Natural killer cell (primary cell): ENCODE measurements around the gene RBM19. TPM values are rescaled to one million over a fixed set of nuclear protein-coding genes. Genes with fewer than 3 reads are reported as not detected.

Experiments
- ATAC-seq, 3 donors: fragments of 150-1000 bp in 2 of 3; fragments of 200-7000 bp in 1 of 3; cut with Tn5 transposase; 1 replicate in 1 of 3; 2 replicates in 2 of 3; pipeline ENCODE4 v1.10.0; 2021; ENCODE audit warnings: mild to moderate bottlenecking in 2 of 3, moderate library complexity in 2 of 3
- DNase-seq, 2 donors: peaks; one replicate each; pipeline versions ENCODE4 v3.0.0 to v3.0.0-alpha.2; 2013 to 2021; ENCODE audit warnings: mixed read lengths in 1 of 2
- H3K27ac ChIP-seq: one replicate; pipeline ENCODE4 v1.5.1; 2013; ENCODE audit warnings: mild to moderate bottlenecking, low read length
- H3K27me3 ChIP-seq: one replicate; pipeline ENCODE4 v1.6.1; 2013; ENCODE audit warnings: low read length; ENCODE audit not compliant: control insufficient read depth, insufficient read depth
- H3K36me3 ChIP-seq: one replicate; pipeline ENCODE4 v1.6.1; 2013; ENCODE audit warnings: low read length; ENCODE audit not compliant: control insufficient read depth, insufficient read depth
- H3K4me1 ChIP-seq: one replicate; pipeline ENCODE4 v1.6.1; 2013; ENCODE audit warnings: low read length; ENCODE audit not compliant: control insufficient read depth, insufficient read depth
- H3K4me3 ChIP-seq: one replicate; pipeline ENCODE4 v1.5.1; 2013; ENCODE audit warnings: low read length
- H3K9me3 ChIP-seq: one replicate; pipeline ENCODE4 v1.6.1; 2013; ENCODE audit warnings: low read length; ENCODE audit not compliant: control insufficient read depth, insufficient read depth
- H3K27ac Mint-ChIP-seq, 2 donors: one replicate each; pipeline ENCODE4 v1.8.0; 2022; ENCODE audit warnings: mild to moderate bottlenecking in 2 of 2, mixed read lengths in 2 of 2, moderate library complexity in 1 of 2
- H3K27me3 Mint-ChIP-seq, 2 donors: one replicate each; pipeline ENCODE4 v1.8.0; 2022; ENCODE audit warnings: low read depth in 2 of 2, mixed read lengths in 2 of 2
- H3K36me3 Mint-ChIP-seq: one replicate; pipeline ENCODE4 v1.8.0; 2022; ENCODE audit warnings: mixed read lengths
- H3K4me1 Mint-ChIP-seq, 2 donors: one replicate each; pipeline ENCODE4 v1.8.0; 2022; ENCODE audit warnings: mixed read lengths in 2 of 2
- H3K4me3 Mint-ChIP-seq: one replicate; pipeline ENCODE4 v1.8.0; 2022; ENCODE audit warnings: mild to moderate bottlenecking, moderate library complexity, mixed read lengths
- H3K9me3 Mint-ChIP-seq, 2 donors: one replicate each; pipeline ENCODE4 v1.8.0; 2022; ENCODE audit warnings: mixed read lengths in 2 of 2
- WGBS: methylation state at CpG from one replicate; pipeline ENCODE4 v1.1.7; 2013; ENCODE audit warnings: missing lambda C conversion rate; ENCODE audit not compliant: insufficient coverage; 5-methylcytosine and 5-hydroxymethylcytosine counted together
- intact Hi-C: fragments of 100-400 bp; cut with micrococcal nuclease; formaldehyde crosslinking; loops from one replicate; pipeline ENCODE4 v1.14.2; 2022
- total RNA-seq, 4 donors: library from RNA; stranded (reverse); fragments of 120-200 nt in 1 of 4; gene quantifications; one replicate each; pipeline versions ENCODE4 v1.2.3 to v1.2.4, GENCODE V29; 2013 to 2022
- TF ChIP-seq, protein P1 (sequence below): fragments of 200-600 bp; IDR thresholded peaks from one replicate; pipeline ENCODE4 v1.8.0; 2022; ENCODE audit warnings: antibody characterized with exemption

RBM19 gene
- total RNA-seq, 3 donors from 2014 or later (not counting 1 experiment from before 2014, with no cell fraction given), result 49.9 to 70.6 (median 60.9) TPM

- Histone ChIP-seq H3K27me3 (no peaks in the 10 kb centered on the region), H3K4me3 (no peak overlapping the region), H3K36me3 (peaks cover 65% of the 10 kb centered on the region), H3K4me1 (no peaks in the 10 kb centered on the region), H3K9me3 (no peaks in the 10 kb centered on the region), H3K27ac (no peak overlapping the region)
- ATAC-seq (no peak), DNase-seq (no peak)
- Mint-ChIP-seq H3K4me3 (no peak overlapping the region), H3K9me3 (no peaks in the 10 kb centered on the region), H3K4me1 (peaks cover 5% of the 10 kb centered on the region in 2 donors), H3K27ac (no peak overlapping the region), H3K36me3 (peaks cover 20% of the 10 kb centered on the region), H3K27me3 (no peaks in the 10 kb centered on the region)
- TF ChIP-seq, protein P1, sequence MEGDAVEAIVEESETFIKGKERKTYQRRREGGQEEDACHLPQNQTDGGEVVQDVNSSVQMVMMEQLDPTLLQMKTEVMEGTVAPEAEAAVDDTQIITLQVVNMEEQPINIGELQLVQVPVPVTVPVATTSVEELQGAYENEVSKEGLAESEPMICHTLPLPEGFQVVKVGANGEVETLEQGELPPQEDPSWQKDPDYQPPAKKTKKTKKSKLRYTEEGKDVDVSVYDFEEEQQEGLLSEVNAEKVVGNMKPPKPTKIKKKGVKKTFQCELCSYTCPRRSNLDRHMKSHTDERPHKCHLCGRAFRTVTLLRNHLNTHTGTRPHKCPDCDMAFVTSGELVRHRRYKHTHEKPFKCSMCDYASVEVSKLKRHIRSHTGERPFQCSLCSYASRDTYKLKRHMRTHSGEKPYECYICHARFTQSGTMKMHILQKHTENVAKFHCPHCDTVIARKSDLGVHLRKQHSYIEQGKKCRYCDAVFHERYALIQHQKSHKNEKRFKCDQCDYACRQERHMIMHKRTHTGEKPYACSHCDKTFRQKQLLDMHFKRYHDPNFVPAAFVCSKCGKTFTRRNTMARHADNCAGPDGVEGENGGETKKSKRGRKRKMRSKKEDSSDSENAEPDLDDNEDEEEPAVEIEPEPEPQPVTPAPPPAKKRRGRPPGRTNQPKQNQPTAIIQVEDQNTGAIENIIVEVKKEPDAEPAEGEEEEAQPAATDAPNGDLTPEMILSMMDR, result no peak
- intact Hi-C loops, result no loop called here
- 100% methylated on average over 1 of the region's 1 CpG for WGBS
Measured at GRCh38 chr12:113936460-113936859, 29.7 kb downstream of the RBM19 start.

GRCh38 chr12:113935459-113935858, 30.7 kb downstream of the RBM19 start:
- Mint-ChIP-seq H3K27ac (no peak overlapping the region), H3K9me3 (no peaks in the 10 kb centered on the region), H3K36me3 (peaks cover 20% of the 10 kb centered on the region), H3K4me1 (peaks cover 6% of the 10 kb centered on the region in 2 donors), H3K27me3 (no peaks in the 10 kb centered on the region), H3K4me3 (no peak overlapping the region)
- Histone ChIP-seq H3K27ac (no peak overlapping the region), H3K36me3 (peaks cover 58% of the 10 kb centered on the region), H3K4me1 (no peaks in the 10 kb centered on the region), H3K9me3 (no peaks in the 10 kb centered on the region), H3K27me3 (no peaks in the 10 kb centered on the region), H3K4me3 (no peak overlapping the region)
- 79% methylated on average over 6 of the region's 6 CpGs for WGBS
- ATAC-seq, result no peak
- TF ChIP-seq, protein P1, result no peak
- intact Hi-C loops, result no loop called here
- no peak for DNase-seq

GRCh38 chr12:113934946-113935345, 31.2 kb downstream of the RBM19 start:
- no peak overlapping the region for H3K4me3 Mint-ChIP-seq
- H3K4me3 ChIP-seq, result no peak overlapping the region
- H3K36me3 ChIP-seq, result peaks cover 53% of the 10 kb centered on the region
- DNase-seq, result no peak
- peaks cover 6% of the 10 kb centered on the region in 2 donors for H3K4me1 Mint-ChIP-seq
- intact Hi-C loops, result no loop called here
- TF ChIP-seq, protein P1, result no peak
- no peak overlapping the region for H3K27ac ChIP-seq
- H3K27me3 Mint-ChIP-seq, result no peaks in the 10 kb centered on the region
- no peak for ATAC-seq
- no peaks in the 10 kb centered on the region for H3K9me3 ChIP-seq
- no peaks in the 10 kb centered on the region for H3K9me3 Mint-ChIP-seq
- 96% methylated on average over 8 of the region's 9 CpGs for WGBS
- no peaks in the 10 kb centered on the region for H3K4me1 ChIP-seq
- H3K27ac Mint-ChIP-seq, result no peak overlapping the region
- peaks cover 20% of the 10 kb centered on the region for H3K36me3 Mint-ChIP-seq
- H3K27me3 ChIP-seq, result no peaks in the 10 kb centered on the region

DNA sequence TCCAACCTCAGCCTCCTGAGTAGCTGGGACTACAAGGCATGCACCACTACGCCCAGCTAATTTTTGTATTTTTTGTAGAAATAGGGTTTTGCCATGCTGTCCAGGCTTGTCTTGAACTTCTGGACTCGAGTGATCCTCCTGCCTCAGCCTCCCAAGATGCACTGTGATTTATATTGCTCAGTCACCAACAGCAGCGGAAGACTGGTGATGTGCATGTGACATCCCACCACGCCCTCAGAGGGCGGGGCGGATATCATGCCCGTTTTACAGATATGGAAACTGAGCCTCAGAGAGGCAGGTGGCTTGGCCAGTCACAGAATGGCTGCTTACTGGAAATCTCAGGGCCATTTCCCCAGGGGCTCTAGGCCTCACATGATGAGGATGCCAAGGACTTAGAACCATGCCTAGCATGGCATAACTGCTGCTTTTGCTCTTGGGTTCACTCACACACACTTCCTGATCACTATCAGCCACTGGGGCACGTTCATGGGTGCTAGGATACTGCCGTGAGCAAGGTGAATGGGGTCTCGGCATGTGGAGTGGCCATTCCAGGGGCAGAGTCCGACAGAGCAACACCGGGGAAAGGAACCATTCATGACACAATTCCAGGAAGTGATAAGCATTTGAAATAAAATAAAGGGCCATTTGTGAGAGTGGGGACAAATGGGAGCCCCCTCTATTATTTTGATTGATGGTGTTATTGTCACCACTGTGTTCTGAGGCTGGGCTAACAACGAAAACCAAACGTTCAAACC, 31.9 kb downstream of the RBM19 start:
- intact Hi-C loops, result no loop called here
- Mint-ChIP-seq H3K27ac (no peak overlapping the region), H3K36me3 (peaks cover 20% of the 10 kb centered on the region), H3K4me3 (no peak overlapping the region), H3K9me3 (no peaks in the 10 kb centered on the region), H3K4me1 (peaks cover 10 to 12% of the 10 kb centered on the region in 2 donors), H3K27me3 (no peaks in the 10 kb centered on the region)
- no peak for ATAC-seq
- TF ChIP-seq, protein P1, result no peak
- Histone ChIP-seq H3K27me3 (no peaks in the 10 kb centered on the region), H3K27ac (no peak overlapping the region), H3K9me3 (no peaks in the 10 kb centered on the region), H3K36me3 (peaks cover 49% of the 10 kb centered on the region), H3K4me1 (no peaks in the 10 kb centered on the region), H3K4me3 (no peak overlapping the region)
- 93% methylated on average over 14 of the region's 14 CpGs for WGBS
- DNase-seq, result no peak
